GM12878 (cell line): ENCODE measurements around the gene EMC1. TPM values are rescaled to one million over a fixed set of nuclear protein-coding genes. Genes with fewer than 3 reads are reported as not detected.

ENCODE experiments used
- ATAC-seq: fragments of 200-7000 bp; cut with Tn5 transposase; 3 replicates; pipeline ENCODE4 v1.9.1; 2020; ENCODE audit warnings: mild to moderate bottlenecking, moderate library complexity
- BruUV-seq: library from RNA; stranded (reverse); fragments of 400-500 nt; replicated peaks from 2 replicates; lab custom pipeline; 2021; lab: Mats Ljungman, UMichigan
- CTCF ChIA-PET: fragments of 300-600 bp; sonication (Branson Sonifier 250); formaldehyde crosslinking; extraction: SDS; loops from one replicate; lab custom pipeline; 2021; ENCODE audit warnings: inconsistent platforms; lab: Yijun Ruan, JAX
- POLR2A ChIA-PET: fragments of 350-600 bp; formaldehyde crosslinking; extraction: SDS; loops from one replicate; lab custom pipeline; 2021; ENCODE audit warnings: inconsistent platforms; lab: Charles Lee
- RAD21 ChIA-PET: fragments of 300-600 bp; sonication (Branson Sonifier 250); formaldehyde crosslinking; loops from one replicate; lab custom pipeline; 2023; ENCODE audit warnings: antibody characterized with exemption; ENCODE audit not compliant: unreplicated experiment; lab: Charles Lee
- SMC1A ChIA-PET: fragments of 300-600 bp; sonication (Branson Sonifier 250); formaldehyde crosslinking; loops from one replicate; lab custom pipeline; 2023; ENCODE audit not compliant: unreplicated experiment, uncharacterized antibody; lab: Charles Lee
- DNase-seq: peaks from one replicate; pipeline ENCODE4 v3.0.0-alpha.2; 2011; ENCODE audit warnings: low read depth, low spot score
- FAIRE-seq: peaks from 3 replicates; lab custom pipeline; 2011; peaks lifted over from hg19 to GRCh38; lab: Jason Lieb, UNC
- H2AFZ ChIP-seq: 2 replicates; pipeline ENCODE4 v1.6.0; 2011; ENCODE audit warnings: low read depth, low read length, control low read depth; ENCODE audit not compliant: control insufficient read depth
- H3K27ac ChIP-seq: 2 replicates; pipeline ENCODE4 v1.5.1; 2011; ENCODE audit warnings: control low read depth; ENCODE audit not compliant: control insufficient read depth, insufficient read depth
- H3K27me3 ChIP-seq, 2 experiments: replicated peaks in 1 of 2; 2 replicates each; pipeline versions ENCODE4 v1.6.0 to v1.6.1; 2011; ENCODE audit warnings: low read length in 1 of 2; ENCODE audit not compliant: control insufficient read depth in 2 of 2, insufficient read depth in 2 of 2
- H3K36me3 ChIP-seq, 2 experiments: 2 replicates each; pipeline ENCODE4 v1.5.1; 2011; ENCODE audit warnings: low read length in 1 of 2; ENCODE audit not compliant: control insufficient read depth in 2 of 2, insufficient read depth in 2 of 2
- H3K4me1 ChIP-seq: 2 replicates; pipeline ENCODE4 v1.6.1; 2011; ENCODE audit warnings: mild to moderate bottlenecking, low read length, moderate library complexity, mixed read lengths; ENCODE audit not compliant: control insufficient read depth, insufficient read depth
- H3K4me2 ChIP-seq: 2 replicates; pipeline ENCODE4 v1.6.0; 2011; ENCODE audit warnings: control low read depth; ENCODE audit not compliant: control insufficient read depth, insufficient read depth
- H3K4me3 ChIP-seq: fragments of 200-600 bp; sonication (generic); 2 replicates; pipeline ENCODE4 v1.5.1; 2016
- H3K79me2 ChIP-seq: 2 replicates; pipeline ENCODE4 v1.6.0; 2011; ENCODE audit warnings: low read length; ENCODE audit not compliant: control insufficient read depth, insufficient read depth
- H3K9ac ChIP-seq: 2 replicates; pipeline ENCODE4 v1.8.0; 2011; ENCODE audit warnings: low read length, control low read depth, mixed read lengths; ENCODE audit not compliant: control insufficient read depth, insufficient read depth
- H3K9me3 ChIP-seq: replicated peaks from 3 replicates; pipeline ENCODE4 v1.5.1; 2011; ENCODE audit warnings: mild to moderate bottlenecking, low read length; ENCODE audit not compliant: control insufficient read depth, insufficient read depth
- H4K20me1 ChIP-seq: 2 replicates; pipeline ENCODE4 v1.6.0; 2011; ENCODE audit not compliant: control insufficient read depth, insufficient read depth
- ATF7 ChIP-seq: fragments of 450-650 bp; IDR thresholded peaks from 2 replicates; pipeline ENCODE4 v1.6.1; 2016; ENCODE audit warnings: low read depth, mild to moderate bottlenecking
- BACH1 ChIP-seq: fragments of 450-650 bp; IDR thresholded peaks from 2 replicates; pipeline ENCODE4 v1.6.1; 2017; ENCODE audit warnings: mild to moderate bottlenecking, borderline replicate concordance
- BHLHE40 ChIP-seq, 2 experiments: fragments of 450-650 bp in 1 of 2; IDR thresholded peaks; 2 replicates each; pipeline ENCODE4 v1.6.1; 2011 to 2017; ENCODE audit warnings: low read depth in 2 of 2, borderline replicate concordance in 1 of 2, improper control_type of control experiment in 1 of 2, low read length in 1 of 2, mild to moderate bottlenecking in 1 of 2
- EP300 ChIP-seq, 2 experiments: fragments of 150-350 bp in 1 of 2; IDR thresholded peaks; 2 replicates each; pipeline ENCODE4 v1.6.1; 2011 to 2012; ENCODE audit warnings: low read depth in 2 of 2, low read length in 2 of 2, borderline replicate concordance in 1 of 2, improper control_type of control experiment in 1 of 2, inconsistent platforms in 1 of 2; ENCODE audit not compliant: control insufficient read depth in 1 of 2
- IKZF2 ChIP-seq, 2 experiments: fragments of 450-650 bp; IDR thresholded peaks; 2 replicates each; pipeline ENCODE4 v1.6.1; 2017; ENCODE audit warnings: mild to moderate bottlenecking in 2 of 2, moderate library complexity in 2 of 2
- MEF2B ChIP-seq: fragments of 450-650 bp; IDR thresholded peaks from 2 replicates; pipeline ENCODE4 v1.6.1; 2018; ENCODE audit warnings: mild to moderate bottlenecking, moderate library complexity; ENCODE audit not compliant: partially characterized antibody, poor library complexity, severe bottlenecking
- PAX8 ChIP-seq: fragments of 450-650 bp; IDR thresholded peaks from 2 replicates; pipeline ENCODE4 v1.6.1; 2017; ENCODE audit warnings: mild to moderate bottlenecking, moderate library complexity
- POU2F2 ChIP-seq: IDR thresholded peaks from 3 replicates; pipeline ENCODE4 v1.6.1; 2011; ENCODE audit warnings: low read depth, mild to moderate bottlenecking, low read length, borderline replicate concordance
- SMAD1 ChIP-seq: fragments of 450-650 bp; IDR thresholded peaks from 2 replicates; pipeline ENCODE4 v1.6.1; 2018; ENCODE audit warnings: mild to moderate bottlenecking, low read depth; ENCODE audit not compliant: partially characterized antibody
- SRF ChIP-seq, 2 experiments: IDR thresholded peaks; 2 replicates each; pipeline ENCODE4 v1.6.1; 2011; ENCODE audit warnings: low read depth in 2 of 2, low read length in 2 of 2, mild to moderate bottlenecking in 1 of 2, moderate library complexity in 1 of 2
- ZBED1 ChIP-seq: IDR thresholded peaks from 2 replicates; pipeline ENCODE4 v1.6.1; 2016; ENCODE audit warnings: borderline replicate concordance
- ZNF24 ChIP-seq: fragments of 450-650 bp; IDR thresholded peaks from 2 replicates; pipeline ENCODE4 v1.6.1; 2017; ENCODE audit warnings: antibody characterized with exemption, mild to moderate bottlenecking
- WGBS: methylation state at CpG from one replicate; pipeline ENCODE4 v1.1.6; 2016; ENCODE audit warnings: low lambda C conversion rate; ENCODE audit not compliant: insufficient replicate concordance, insufficient coverage; ENCODE audit errors: missing lambda C conversion rate; 5-methylcytosine and 5-hydroxymethylcytosine counted together
- in situ Hi-C: fragments of 300-500 bp; cut with MboI; formaldehyde crosslinking; loops from 9 replicates; pipeline ENCODE4 v1.14.3; 2018; ENCODE audit warnings: mixed read lengths
- intact Hi-C: fragments of 100-400 bp; cut with micrococcal nuclease; formaldehyde crosslinking; loops from one replicate; pipeline ENCODE4 v1.14.2; 2022; ENCODE audit not compliant: unreplicated experiment
- polyA plus RNA-seq, 11 experiments: library from polyadenylated mRNA; depleted of rRNA in 4 of 11; unstranded in 6 of 11; stranded (reverse) in 5 of 11; fragments of >200 nt; fragmentation: Nextera tagmentation in 4 of 11; fragmentation: Illumina TruSeq in 1 of 11; extraction: Ambion mirVana in 4 of 11; extraction: Trizol in 1 of 11; gene quantifications; 1 replicate in 1 of 11; 2 replicates in 10 of 11; pipeline versions ENCODE4 v1.2.1 to v1.2.3, GENCODE V29; 2011 to 2016; ENCODE audit warnings: inconsistent platforms in 2 of 11, missing spikeins in 2 of 11, low read depth in 1 of 11
- total RNA-seq, 4 experiments: library from RNA; depleted of rRNA in 3 of 4; stranded (reverse); fragments of >200 nt in 3 of 4; fragmentation: Illumina TruSeq in 1 of 4; extraction: Trizol in 1 of 4; gene quantifications; 2 replicates each; pipeline versions ENCODE4 v1.2.1 to v1.2.3, GENCODE V29; 2013 to 2021
- TF ChIP-seq, protein P1 (sequence below): fragments of 450-650 bp; formaldehyde crosslinking; IDR thresholded peaks from 2 replicates; pipeline ENCODE4 v1.4.0; 2022; ENCODE audit warnings: mild to moderate bottlenecking, moderate library complexity
- TF ChIP-seq, protein P2 (sequence below): fragments of 150-350 bp; IDR thresholded peaks from 2 replicates; pipeline ENCODE4 v1.6.1; 2014; ENCODE audit warnings: mild to moderate bottlenecking, low read depth, low read length

EMC1 gene
- total and polyA plus RNA-seq, 10 of the 15 experiments (the other 5 are each of a cell fraction or from before 2014, with no cell fraction given): 12.2 to 43.6 (median 20.6) TPM

DNA sequence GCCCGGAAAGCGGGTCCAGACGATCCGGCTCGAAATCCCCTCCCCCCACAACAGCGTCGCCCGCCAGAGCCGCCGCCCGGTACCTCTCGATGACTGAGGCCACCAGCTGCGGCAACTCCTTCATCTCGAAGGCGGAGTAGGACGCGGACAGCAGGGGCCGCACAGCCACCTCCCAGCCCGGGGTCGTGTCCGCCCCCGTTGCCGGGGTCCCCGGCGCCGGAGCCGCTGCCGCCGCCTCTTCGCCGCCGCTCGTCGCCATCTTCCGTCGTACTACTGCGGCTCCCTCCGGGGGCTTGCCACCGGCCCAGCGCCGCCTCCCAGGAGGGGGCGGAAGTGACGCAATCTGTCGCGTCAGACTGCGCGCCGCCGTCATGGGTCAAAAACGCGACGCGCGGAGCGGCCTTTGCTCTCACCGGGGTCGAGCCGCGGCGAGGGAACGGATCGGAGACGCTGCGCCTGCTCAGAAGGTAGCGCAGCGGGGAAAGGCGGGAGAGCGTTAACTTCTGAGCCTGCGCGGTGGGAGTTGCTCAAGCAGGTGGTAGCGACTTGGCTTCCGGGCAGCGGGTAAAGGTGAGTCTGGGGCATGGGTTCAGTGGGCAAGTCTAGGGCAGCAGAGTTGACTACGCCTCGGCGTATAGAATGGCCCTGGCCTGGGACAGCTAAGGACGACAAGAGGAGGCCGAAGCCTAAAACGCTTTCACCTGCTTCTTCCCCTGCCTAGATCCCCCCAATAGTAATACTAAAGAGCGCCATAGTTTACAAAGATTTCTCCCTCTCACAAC lies 41.1 kb downstream of the EMC1 start, which contains the start of gene UBR4 (continued):
- TF ChIP-seq, protein P1, sequence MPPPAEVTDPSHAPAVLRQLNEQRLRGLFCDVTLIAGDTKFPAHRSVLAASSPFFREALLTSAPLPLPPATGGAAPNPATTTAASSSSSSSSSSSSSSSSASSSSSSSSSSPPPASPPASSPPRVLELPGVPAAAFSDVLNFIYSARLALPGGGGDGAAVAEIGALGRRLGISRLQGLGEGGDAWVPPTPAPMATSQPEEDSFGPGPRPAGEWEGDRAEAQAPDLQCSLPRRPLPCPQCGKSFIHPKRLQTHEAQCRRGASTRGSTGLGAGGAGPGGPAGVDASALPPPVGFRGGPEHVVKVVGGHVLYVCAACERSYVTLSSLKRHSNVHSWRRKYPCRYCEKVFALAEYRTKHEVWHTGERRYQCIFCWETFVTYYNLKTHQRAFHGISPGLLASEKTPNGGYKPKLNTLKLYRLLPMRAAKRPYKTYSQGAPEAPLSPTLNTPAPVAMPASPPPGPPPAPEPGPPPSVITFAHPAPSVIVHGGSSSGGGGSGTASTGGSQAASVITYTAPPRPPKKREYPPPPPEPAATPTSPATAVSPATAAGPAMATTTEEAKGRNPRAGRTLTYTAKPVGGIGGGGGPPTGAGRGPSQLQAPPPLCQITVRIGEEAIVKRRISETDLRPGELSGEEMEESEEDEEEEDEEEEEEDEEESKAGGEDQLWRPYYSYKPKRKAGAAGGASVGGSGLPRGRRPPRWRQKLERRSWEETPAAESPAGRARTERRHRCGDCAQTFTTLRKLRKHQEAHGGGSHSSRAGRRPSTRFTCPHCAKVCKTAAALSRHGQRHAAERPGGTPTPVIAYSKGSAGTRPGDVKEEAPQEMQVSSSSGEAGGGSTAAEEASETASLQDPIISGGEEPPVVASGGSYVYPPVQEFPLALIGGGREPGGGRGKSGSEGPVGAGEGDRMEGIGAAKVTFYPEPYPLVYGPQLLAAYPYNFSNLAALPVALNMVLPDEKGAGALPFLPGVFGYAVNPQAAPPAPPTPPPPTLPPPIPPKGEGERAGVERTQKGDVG: no peak
- TF ChIP-seq SMAD1: no peak
- peak; percentile 65; the same call in 1 of the 2 replicates for TF ChIP-seq ZBED1
- no peak for TF ChIP-seq ZNF24
- TF ChIP-seq ATF7: peak; percentile 74
- TF ChIP-seq EP300 (IDR thresholded peaks at IDR 0.05; ENCODE audit: borderline replicate concordance in 1 of 2, control insufficient read depth in 1 of 2, low read depth in 2 of 2, low read length in 2 of 2): 0 out of 4 replicates have a peak, but pooled peaks of 1 of the 2 experiments have one; percentile 37

DNA sequence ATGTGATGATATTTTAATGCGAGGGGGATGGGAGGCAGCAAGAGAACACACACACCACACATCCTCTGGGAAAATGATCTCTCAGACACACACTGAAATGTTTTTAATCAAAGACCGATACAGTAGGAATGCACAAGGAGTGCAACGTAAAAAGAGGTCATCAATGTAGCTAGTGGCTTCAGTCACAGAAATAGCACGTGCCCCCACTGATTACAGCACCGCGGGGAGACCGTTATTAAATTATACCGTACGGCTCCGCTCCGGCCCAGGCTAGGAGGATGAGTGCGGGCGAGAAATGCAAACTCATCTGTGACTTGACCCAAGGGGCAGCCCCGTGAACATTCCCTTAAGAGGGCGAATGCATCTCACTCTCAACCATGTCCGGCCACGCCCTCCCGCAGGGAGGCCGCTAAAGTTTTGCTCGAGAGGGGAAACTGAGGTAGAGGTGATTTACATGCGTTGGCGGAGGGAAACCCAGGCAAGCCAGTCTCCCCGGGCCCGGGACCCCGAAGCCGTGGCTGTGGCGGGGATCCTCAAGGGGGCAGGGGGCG lies 41.8 kb downstream of the EMC1 start:
- ChIA-PET SMC1A (interaction anchor here (0.8 to 2.3 kb wide), 5 partner anchors 10 to 105 kb away, joined by 3 to 9 read pairs (median 6); no protein-coding TSS in a partner anchor), POLR2A (interaction anchor here (1.2 to 1.9 kb wide), 3 partner anchors 9 to 258 kb away, joined by 4 to 7 read pairs (median 6); partner anchors contain the start of genes EMC1 and MRTO4), RAD21 (no interaction called here), CTCF (interaction anchor here (1.8 to 4.2 kb wide), 3 partner anchors 18 to 297 kb away, joined by 5 to 17 read pairs (median 8); no protein-coding TSS in a partner anchor)
- H3K36me3 ChIP-seq: no peaks in the 10 kb centered on the region
- peak overlapping the region; percentile 91 for H3K9ac ChIP-seq
- H3K79me2 ChIP-seq: peaks cover 88% of the 10 kb centered on the region
- 1% methylated on average over 26 of the region's 28 CpGs for WGBS
- H3K27me3 ChIP-seq: no peaks in the 10 kb centered on the region
- intact Hi-C loops: loop anchor here (10.0 kb wide), 1 partner anchor 255 kb away; the partner anchor contains the start of gene IFFO2
- no peaks in the 10 kb centered on the region; the same call in 1 of the 2 replicates for H4K20me1 ChIP-seq
- in situ Hi-C loops: no loop called here
- ATAC-seq (peak; percentile 78), FAIRE-seq (no peak), DNase-seq (no peak)
- BruUV-seq: TSS peak; percentile 67
- H3K27ac ChIP-seq: peak overlapping the region; percentile 95
- peak overlapping the region; percentile 78 for H3K4me2 ChIP-seq
- no peaks in the 10 kb centered on the region for H3K9me3 ChIP-seq
- peak overlapping the region; percentile 94 for H2AFZ ChIP-seq
- H3K4me1 ChIP-seq: peaks cover 15% of the 10 kb centered on the region
- H3K4me3 ChIP-seq: peak overlapping the region; percentile 87
- peak; percentile 79; the same call in 2 of the 3 replicates for TF ChIP-seq POU2F2
- peak; percentile 22 for TF ChIP-seq MEF2B
- TF ChIP-seq, protein P2, sequence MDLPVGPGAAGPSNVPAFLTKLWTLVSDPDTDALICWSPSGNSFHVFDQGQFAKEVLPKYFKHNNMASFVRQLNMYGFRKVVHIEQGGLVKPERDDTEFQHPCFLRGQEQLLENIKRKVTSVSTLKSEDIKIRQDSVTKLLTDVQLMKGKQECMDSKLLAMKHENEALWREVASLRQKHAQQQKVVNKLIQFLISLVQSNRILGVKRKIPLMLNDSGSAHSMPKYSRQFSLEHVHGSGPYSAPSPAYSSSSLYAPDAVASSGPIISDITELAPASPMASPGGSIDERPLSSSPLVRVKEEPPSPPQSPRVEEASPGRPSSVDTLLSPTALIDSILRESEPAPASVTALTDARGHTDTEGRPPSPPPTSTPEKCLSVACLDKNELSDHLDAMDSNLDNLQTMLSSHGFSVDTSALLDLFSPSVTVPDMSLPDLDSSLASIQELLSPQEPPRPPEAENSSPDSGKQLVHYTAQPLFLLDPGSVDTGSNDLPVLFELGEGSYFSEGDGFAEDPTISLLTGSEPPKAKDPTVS: no peak
- no peak for TF ChIP-seq PAX8
- TF ChIP-seq SRF (IDR thresholded peaks at IDR 0.05; ENCODE audit: low read depth in 2 of 2, low read length in 2 of 2): peak; percentile 11 to 58; a peak in 1 of 4 replicates
- peak in 1 of 2 experiments; percentile 13; a peak in 1 of 4 replicates for TF ChIP-seq IKZF2 (IDR thresholded peaks at IDR 0.05)
- TF ChIP-seq BHLHE40 (IDR thresholded peaks at IDR 0.05; ENCODE audit: borderline replicate concordance in 1 of 2, low read depth in 2 of 2, low read length in 1 of 2): peak; percentile 78 to 84; a peak in 3 of 4 replicates
- peak; percentile 34; the same call in 1 of the 2 replicates for TF ChIP-seq BACH1
